GM12878 (cell line): ENCODE measurements around the gene LRBA. TPM values are rescaled to one million over a fixed set of nuclear protein-coding genes. Genes with fewer than 3 reads are reported as not detected.

ENCODE experiments used
- ATAC-seq: fragments of 200-7000 bp; cut with Tn5 transposase; 3 replicates; pipeline ENCODE4 v1.9.1; 2020; ENCODE audit warnings: mild to moderate bottlenecking, moderate library complexity
- BruUV-seq: library from RNA; stranded (reverse); fragments of 400-500 nt; replicated peaks from 2 replicates; lab custom pipeline; 2021; lab: Mats Ljungman, UMichigan
- CTCF ChIA-PET: fragments of 300-600 bp; sonication (Branson Sonifier 250); formaldehyde crosslinking; extraction: SDS; loops from one replicate; lab custom pipeline; 2021; ENCODE audit warnings: inconsistent platforms; lab: Yijun Ruan, JAX
- POLR2A ChIA-PET: fragments of 350-600 bp; formaldehyde crosslinking; extraction: SDS; loops from one replicate; lab custom pipeline; 2021; ENCODE audit warnings: inconsistent platforms; lab: Charles Lee
- RAD21 ChIA-PET: fragments of 300-600 bp; sonication (Branson Sonifier 250); formaldehyde crosslinking; loops from one replicate; lab custom pipeline; 2023; ENCODE audit warnings: antibody characterized with exemption; ENCODE audit not compliant: unreplicated experiment; lab: Charles Lee
- SMC1A ChIA-PET: fragments of 300-600 bp; sonication (Branson Sonifier 250); formaldehyde crosslinking; loops from one replicate; lab custom pipeline; 2023; ENCODE audit not compliant: unreplicated experiment, uncharacterized antibody; lab: Charles Lee
- DNase-seq: peaks from one replicate; pipeline ENCODE4 v3.0.0-alpha.2; 2011; ENCODE audit warnings: low read depth, low spot score
- FAIRE-seq: peaks from 3 replicates; lab custom pipeline; 2011; peaks lifted over from hg19 to GRCh38; lab: Jason Lieb, UNC
- H2AFZ ChIP-seq: 2 replicates; pipeline ENCODE4 v1.6.0; 2011; ENCODE audit warnings: low read depth, low read length, control low read depth; ENCODE audit not compliant: control insufficient read depth
- H3K27ac ChIP-seq: 2 replicates; pipeline ENCODE4 v1.5.1; 2011; ENCODE audit warnings: control low read depth; ENCODE audit not compliant: control insufficient read depth, insufficient read depth
- H3K27me3 ChIP-seq, 2 experiments: replicated peaks in 1 of 2; 2 replicates each; pipeline versions ENCODE4 v1.6.0 to v1.6.1; 2011; ENCODE audit warnings: low read length in 1 of 2; ENCODE audit not compliant: control insufficient read depth in 2 of 2, insufficient read depth in 2 of 2
- H3K36me3 ChIP-seq, 2 experiments: 2 replicates each; pipeline ENCODE4 v1.5.1; 2011; ENCODE audit warnings: low read length in 1 of 2; ENCODE audit not compliant: control insufficient read depth in 2 of 2, insufficient read depth in 2 of 2
- H3K4me1 ChIP-seq: 2 replicates; pipeline ENCODE4 v1.6.1; 2011; ENCODE audit warnings: mild to moderate bottlenecking, low read length, moderate library complexity, mixed read lengths; ENCODE audit not compliant: control insufficient read depth, insufficient read depth
- H3K4me2 ChIP-seq: 2 replicates; pipeline ENCODE4 v1.6.0; 2011; ENCODE audit warnings: control low read depth; ENCODE audit not compliant: control insufficient read depth, insufficient read depth
- H3K4me3 ChIP-seq: fragments of 200-600 bp; sonication (generic); 2 replicates; pipeline ENCODE4 v1.5.1; 2016
- H3K79me2 ChIP-seq: 2 replicates; pipeline ENCODE4 v1.6.0; 2011; ENCODE audit warnings: low read length; ENCODE audit not compliant: control insufficient read depth, insufficient read depth
- H3K9ac ChIP-seq: 2 replicates; pipeline ENCODE4 v1.8.0; 2011; ENCODE audit warnings: low read length, control low read depth, mixed read lengths; ENCODE audit not compliant: control insufficient read depth, insufficient read depth
- H3K9me3 ChIP-seq: replicated peaks from 3 replicates; pipeline ENCODE4 v1.5.1; 2011; ENCODE audit warnings: mild to moderate bottlenecking, low read length; ENCODE audit not compliant: control insufficient read depth, insufficient read depth
- H4K20me1 ChIP-seq: 2 replicates; pipeline ENCODE4 v1.6.0; 2011; ENCODE audit not compliant: control insufficient read depth, insufficient read depth
- BCL11A ChIP-seq: IDR thresholded peaks from 2 replicates; pipeline ENCODE4 v1.6.1; 2011; ENCODE audit warnings: low read depth, low read length
- MEF2A ChIP-seq: IDR thresholded peaks from 2 replicates; pipeline ENCODE4 v1.6.1; 2011; ENCODE audit warnings: low read depth, mild to moderate bottlenecking, low read length, moderate library complexity; ENCODE audit not compliant: insufficient read depth
- MEF2B ChIP-seq: fragments of 450-650 bp; IDR thresholded peaks from 2 replicates; pipeline ENCODE4 v1.6.1; 2018; ENCODE audit warnings: mild to moderate bottlenecking, moderate library complexity; ENCODE audit not compliant: partially characterized antibody, poor library complexity, severe bottlenecking
- SMAD1 ChIP-seq: fragments of 450-650 bp; IDR thresholded peaks from 2 replicates; pipeline ENCODE4 v1.6.1; 2018; ENCODE audit warnings: mild to moderate bottlenecking, low read depth; ENCODE audit not compliant: partially characterized antibody
- SRF ChIP-seq, 2 experiments: IDR thresholded peaks; 2 replicates each; pipeline ENCODE4 v1.6.1; 2011; ENCODE audit warnings: low read depth in 2 of 2, low read length in 2 of 2, mild to moderate bottlenecking in 1 of 2, moderate library complexity in 1 of 2
- STAT3 ChIP-seq: IDR thresholded peaks from 2 replicates; pipeline ENCODE4 v1.6.1; 2011; ENCODE audit warnings: low read depth, low read length, improper control_type of control experiment
- USF2 ChIP-seq: IDR thresholded peaks from 2 replicates; pipeline ENCODE4 v1.6.1; 2011; ENCODE audit warnings: low read depth, low read length, improper control_type of control experiment, borderline replicate concordance
- WGBS: methylation state at CpG from one replicate; pipeline ENCODE4 v1.1.6; 2016; ENCODE audit warnings: low lambda C conversion rate; ENCODE audit not compliant: insufficient replicate concordance, insufficient coverage; ENCODE audit errors: missing lambda C conversion rate; 5-methylcytosine and 5-hydroxymethylcytosine counted together
- in situ Hi-C: fragments of 300-500 bp; cut with MboI; formaldehyde crosslinking; loops from 9 replicates; pipeline ENCODE4 v1.14.3; 2018; ENCODE audit warnings: mixed read lengths
- intact Hi-C: fragments of 100-400 bp; cut with micrococcal nuclease; formaldehyde crosslinking; loops from one replicate; pipeline ENCODE4 v1.14.2; 2022; ENCODE audit not compliant: unreplicated experiment
- polyA plus RNA-seq, 11 experiments: library from polyadenylated mRNA; depleted of rRNA in 4 of 11; unstranded in 6 of 11; stranded (reverse) in 5 of 11; fragments of >200 nt; fragmentation: Nextera tagmentation in 4 of 11; fragmentation: Illumina TruSeq in 1 of 11; extraction: Ambion mirVana in 4 of 11; extraction: Trizol in 1 of 11; gene quantifications; 1 replicate in 1 of 11; 2 replicates in 10 of 11; pipeline versions ENCODE4 v1.2.1 to v1.2.3, GENCODE V29; 2011 to 2016; ENCODE audit warnings: inconsistent platforms in 2 of 11, missing spikeins in 2 of 11, low read depth in 1 of 11
- total RNA-seq, 4 experiments: library from RNA; depleted of rRNA in 3 of 4; stranded (reverse); fragments of >200 nt in 3 of 4; fragmentation: Illumina TruSeq in 1 of 4; extraction: Trizol in 1 of 4; gene quantifications; 2 replicates each; pipeline versions ENCODE4 v1.2.1 to v1.2.3, GENCODE V29; 2013 to 2021

Gene LRBA
- total and polyA plus RNA-seq, 10 of the 15 experiments (the other 5 are each of a cell fraction or from before 2014, with no cell fraction given), result 20.3 to 93.4 (median 55.0) TPM

- ATAC-seq, result no peak
- ChIA-PET SMC1A (interaction anchor here (0.9 to 3.4 kb wide), 6 partner anchors 12 to 170 kb away, joined by 3 to 17 read pairs (median 4); no protein-coding TSS in a partner anchor), RAD21 (interaction anchor here (1.7 kb wide), 1 partner anchor 13 kb away, joined by 4 read pairs; no protein-coding TSS in a partner anchor), POLR2A (interaction anchor here (1.0 kb wide), 1 partner anchor 8 kb away, joined by 3 read pairs; no protein-coding TSS in a partner anchor), CTCF (interaction anchor here (1.1 to 1.6 kb wide), 4 partner anchors 18 to 64 kb away, joined by 3 to 5 read pairs (median 4); no protein-coding TSS in a partner anchor)
- BruUV-seq, result no TSS peak
- no peak overlapping the region for H3K27ac ChIP-seq
- H2AFZ ChIP-seq, result no peak overlapping the region
- no peak overlapping the region for H3K4me3 ChIP-seq
- H3K9ac ChIP-seq, result no peak overlapping the region
- no peaks in the 10 kb centered on the region for H4K20me1 ChIP-seq
- H3K27me3 ChIP-seq, result no peaks in the 10 kb centered on the region
- no peak for FAIRE-seq
- peaks cover 1% of the 10 kb centered on the region for H3K79me2 ChIP-seq
- no peak overlapping the region for H3K4me2 ChIP-seq
- no peaks in the 10 kb centered on the region for H3K9me3 ChIP-seq
- in situ Hi-C loops (no loop called here), intact Hi-C loops (no loop called here)
- DNase-seq, result no peak
- no peak for TF ChIP-seq MEF2A
- TF ChIP-seq STAT3, result no peak
- no peak for TF ChIP-seq SMAD1
- TF ChIP-seq BCL11A, result no peak
- TF ChIP-seq MEF2B, result no peak
- no peak for TF ChIP-seq SRF (IDR thresholded peaks at IDR 0.05; ENCODE audit: low read depth in 2 of 2, low read length in 2 of 2)
- no peak for TF ChIP-seq USF2
- 98% methylated on average over 2 of the region's 2 CpGs for WGBS
- H3K4me1 ChIP-seq, result no peaks in the 10 kb centered on the region
- no peaks in the 10 kb centered on the region for H3K36me3 ChIP-seq
Observed at GRCh38 chr4:150931005-150931404, 84.1 kb downstream of the LRBA start.
